ENCODE measurements around the gene SIM2.

SIM2 gene

DNA sequence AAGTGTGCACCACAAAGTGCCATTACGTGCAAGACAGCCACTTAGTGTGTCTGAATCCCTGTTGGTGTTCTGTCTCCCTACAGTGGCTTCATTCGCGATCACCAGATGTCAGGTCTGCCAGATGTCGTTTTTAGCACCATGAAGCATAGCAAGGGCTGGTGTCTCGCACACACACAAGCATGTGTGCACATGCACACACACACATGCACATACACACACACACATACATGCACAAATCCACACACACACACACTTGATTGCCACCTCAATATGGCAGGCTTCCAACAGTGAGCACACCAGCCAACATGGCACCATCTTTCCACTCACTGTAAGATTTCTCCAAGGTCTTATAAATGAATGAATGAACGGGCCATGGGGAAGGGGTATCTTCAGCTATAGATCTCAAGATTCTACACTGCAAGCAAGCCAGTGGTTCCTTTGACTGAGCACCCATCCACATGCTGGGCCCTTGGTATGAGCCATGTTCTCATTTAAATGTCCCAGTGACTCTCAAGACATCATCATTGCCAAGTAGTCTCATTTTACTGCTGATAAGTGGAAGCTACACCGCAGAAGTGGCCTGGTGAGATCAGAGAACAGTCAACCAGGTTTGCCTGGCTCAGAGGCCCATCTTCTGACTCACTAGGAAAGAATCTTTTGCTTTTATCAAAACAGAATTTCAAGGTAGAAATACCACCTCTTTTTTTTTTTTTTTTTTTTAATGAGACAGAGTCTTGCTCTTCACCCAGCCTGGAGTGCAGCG is 84.9 kb downstream of the SIM2 start:
- Mint-ChIP-seq H3K36me3 (peaks cover 10% of the 10 kb centered on the region), H3K4me1 (no peaks in the 10 kb centered on the region), H3K27me3 (no peaks in the 10 kb centered on the region), H3K9me3 (peaks cover 2% of the 10 kb centered on the region), H3K4me3 (no peak overlapping the region), H3K27ac (no peak overlapping the region)
- DNase-seq (ENCODE audit: low spot score in 2 of 2) (no peak), ATAC-seq (ENCODE audit: low read depth) (no peak)

DNA sequence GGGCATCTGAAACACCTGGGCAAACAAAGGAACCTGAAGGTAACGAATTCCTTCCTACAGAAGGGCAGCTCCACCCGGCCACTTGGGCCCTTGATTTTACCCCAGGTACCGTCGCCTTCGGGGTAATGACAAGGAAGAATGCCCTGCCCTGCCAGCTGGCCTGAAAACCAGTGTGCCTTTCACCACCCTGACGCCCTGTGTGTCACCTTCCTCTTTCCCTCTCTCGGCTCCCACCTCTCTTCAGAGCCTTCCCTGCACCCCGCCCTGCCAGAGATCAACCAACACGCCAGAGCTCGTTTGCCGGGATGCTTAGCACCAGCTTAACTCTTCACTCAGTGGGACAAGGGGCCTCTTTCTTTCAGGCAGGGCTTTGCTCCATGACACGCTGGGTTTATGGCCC is 86.0 kb downstream of the SIM2 start:
- DNase-seq (ENCODE audit: low spot score in 2 of 2) (no peak), ATAC-seq (ENCODE audit: low read depth) (no peak)
- Mint-ChIP-seq H3K27me3 (no peaks in the 10 kb centered on the region), H3K36me3 (peaks cover 5% of the 10 kb centered on the region), H3K4me1 (no peaks in the 10 kb centered on the region), H3K9me3 (no peaks in the 10 kb centered on the region), H3K27ac (no peak overlapping the region), H3K4me3 (no peak overlapping the region)

DNA sequence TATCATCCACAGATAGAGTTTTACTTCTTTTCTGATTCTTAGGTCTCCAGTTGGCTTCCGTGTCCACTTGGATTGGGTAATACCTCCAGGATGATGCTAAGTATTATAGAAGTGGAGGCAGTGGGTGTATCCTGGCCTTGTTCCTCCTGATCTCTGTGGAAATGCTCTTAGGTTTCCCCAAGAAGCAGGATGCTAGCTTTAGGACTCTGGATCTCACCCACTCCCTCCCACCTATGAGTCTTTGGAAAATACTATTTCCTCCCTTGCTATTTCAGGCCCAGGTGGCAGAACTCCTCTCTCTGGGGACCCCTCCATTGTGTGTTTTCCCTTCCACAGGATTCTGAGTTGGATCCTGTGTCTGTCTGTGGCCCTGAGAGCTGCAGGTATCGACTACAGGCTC is 86.7 kb downstream of the SIM2 start:
- Mint-ChIP-seq H3K27ac (no peak overlapping the region), H3K9me3 (no peaks in the 10 kb centered on the region)
- no peak for ATAC-seq (ENCODE audit: low read depth)

DNA sequence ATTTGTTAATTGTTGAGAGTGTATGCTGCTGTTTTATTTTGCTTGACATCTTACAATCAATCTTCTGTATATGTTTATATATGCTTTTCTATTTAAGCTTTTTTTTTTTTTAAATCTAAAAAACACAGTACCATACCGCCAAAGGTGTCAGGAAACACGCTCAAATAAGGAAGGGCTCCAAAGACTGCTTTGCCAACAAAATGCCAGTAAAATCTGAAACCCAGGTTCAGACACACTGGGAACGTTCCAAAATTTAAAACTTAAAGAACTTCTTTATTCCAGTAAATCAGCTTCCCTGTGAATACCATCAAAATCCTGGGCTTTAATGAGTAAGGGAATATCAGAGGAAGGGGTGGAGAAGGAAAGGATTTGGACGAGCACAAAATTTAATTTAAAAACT is 87.3 kb downstream of the SIM2 start:
- peaks cover 13% of the 10 kb centered on the region for H3K36me3 Mint-ChIP-seq
- no peaks in the 10 kb centered on the region for H3K9me3 Mint-ChIP-seq
- DNase-seq (ENCODE audit: low spot score in 2 of 2) (no peak), ATAC-seq (ENCODE audit: low read depth) (no peak)
- no peaks in the 10 kb centered on the region for H3K27me3 Mint-ChIP-seq
- H3K4me1 Mint-ChIP-seq: no peaks in the 10 kb centered on the region
- no peak overlapping the region for H3K27ac Mint-ChIP-seq
- H3K4me3 Mint-ChIP-seq: no peak overlapping the region

More for the DNA sequence above, 86.7 kb downstream of the SIM2 start:
- Mint-ChIP-seq H3K4me3 (no peak overlapping the region), H3K27me3 (no peaks in the 10 kb centered on the region), H3K4me1 (no peaks in the 10 kb centered on the region), H3K36me3 (peaks cover 8% of the 10 kb centered on the region)
- no peak for DNase-seq (ENCODE audit: low spot score in 2 of 2)

DNA sequence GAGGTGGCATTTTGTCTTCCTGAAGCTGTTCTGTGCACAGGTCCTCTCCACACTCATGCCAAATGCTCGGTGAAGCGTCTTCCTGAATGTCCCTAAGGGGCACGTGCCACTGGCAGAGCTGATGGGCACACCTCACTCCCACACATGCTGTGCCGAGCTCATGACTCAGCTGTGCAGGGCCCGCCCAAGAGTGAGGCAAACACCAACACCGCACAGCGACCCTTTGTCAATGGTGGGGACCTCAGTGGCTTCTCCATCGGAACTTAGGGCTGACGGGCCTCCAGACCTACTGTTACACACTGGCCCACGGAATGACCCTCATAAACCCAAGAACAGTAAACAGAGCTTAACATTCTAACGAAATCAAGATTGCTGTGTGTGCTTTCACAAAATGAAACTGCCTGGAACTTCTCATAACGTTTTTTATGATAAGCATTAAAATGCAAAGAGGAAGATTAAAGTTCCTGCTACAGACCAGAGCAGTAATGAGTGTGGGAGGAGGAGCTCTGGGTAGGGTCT is 89.3 kb downstream of the SIM2 start:
- H3K36me3 Mint-ChIP-seq: peaks cover 13% of the 10 kb centered on the region
- DNase-seq (ENCODE audit: low spot score in 2 of 2): no peak
- ATAC-seq (ENCODE audit: low read depth): no peak
- H3K27ac Mint-ChIP-seq: no peak overlapping the region
- H3K9me3 Mint-ChIP-seq: no peaks in the 10 kb centered on the region
- H3K4me3 Mint-ChIP-seq: no peak overlapping the region
- H3K4me1 Mint-ChIP-seq: no peaks in the 10 kb centered on the region
- H3K27me3 Mint-ChIP-seq: no peaks in the 10 kb centered on the region

DNA sequence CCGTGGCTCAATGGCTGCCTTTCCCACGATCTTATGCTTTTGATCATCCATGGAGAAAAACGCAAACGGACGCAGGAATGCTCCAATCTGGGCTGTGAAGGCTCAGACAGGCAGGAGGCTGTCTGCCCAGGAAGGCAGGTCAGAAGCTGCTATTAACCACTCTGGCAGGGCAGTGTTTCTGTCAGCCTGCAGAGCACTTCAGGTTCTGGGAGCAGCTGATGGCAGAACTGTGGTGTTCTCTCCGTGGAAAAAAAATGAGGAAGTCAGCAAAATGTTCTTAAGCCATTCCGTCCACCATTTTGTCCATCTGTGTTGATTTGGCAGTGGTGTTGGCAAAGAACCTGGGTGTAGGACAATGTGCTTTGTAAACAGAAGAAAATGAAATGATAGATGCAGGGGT is 91.7 kb downstream of the SIM2 start:
- Mint-ChIP-seq H3K36me3 (peaks cover 25% of the 10 kb centered on the region), H3K9me3 (peaks cover 9% of the 10 kb centered on the region), H3K27me3 (no peaks in the 10 kb centered on the region), H3K4me3 (no peak overlapping the region), H3K27ac (no peak overlapping the region), H3K4me1 (no peaks in the 10 kb centered on the region)
- ATAC-seq (ENCODE audit: low read depth) (no peak), DNase-seq (ENCODE audit: low spot score in 2 of 2) (no peak)

DNA sequence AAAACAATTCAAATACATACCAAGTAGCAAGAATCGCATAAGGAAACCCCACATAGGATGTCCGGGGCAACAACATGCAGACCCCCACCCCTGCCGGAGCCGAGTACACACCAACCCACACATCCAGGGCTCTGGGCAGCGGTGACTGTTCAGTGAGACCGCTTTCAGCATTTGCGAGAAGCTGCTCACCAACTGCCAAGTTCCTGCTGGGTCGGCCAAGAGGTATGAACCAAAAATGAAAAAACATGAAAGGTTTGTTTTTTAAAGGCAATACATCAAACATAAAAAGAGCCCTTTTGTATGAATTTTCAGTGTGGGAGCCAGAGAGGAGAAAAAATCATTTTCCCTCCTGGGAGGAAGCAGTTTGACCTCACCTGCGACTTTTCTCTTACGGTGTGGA is 92.3 kb downstream of the SIM2 start:
- H3K27me3 Mint-ChIP-seq: no peaks in the 10 kb centered on the region
- H3K4me1 Mint-ChIP-seq: no peaks in the 10 kb centered on the region
- H3K4me3 Mint-ChIP-seq: no peak overlapping the region
- DNase-seq (ENCODE audit: low spot score in 2 of 2) (no peak), ATAC-seq (ENCODE audit: low read depth) (no peak)
- H3K27ac Mint-ChIP-seq: no peak overlapping the region
- H3K9me3 Mint-ChIP-seq: peaks cover 9% of the 10 kb centered on the region
- peaks cover 25% of the 10 kb centered on the region for H3K36me3 Mint-ChIP-seq

DNA sequence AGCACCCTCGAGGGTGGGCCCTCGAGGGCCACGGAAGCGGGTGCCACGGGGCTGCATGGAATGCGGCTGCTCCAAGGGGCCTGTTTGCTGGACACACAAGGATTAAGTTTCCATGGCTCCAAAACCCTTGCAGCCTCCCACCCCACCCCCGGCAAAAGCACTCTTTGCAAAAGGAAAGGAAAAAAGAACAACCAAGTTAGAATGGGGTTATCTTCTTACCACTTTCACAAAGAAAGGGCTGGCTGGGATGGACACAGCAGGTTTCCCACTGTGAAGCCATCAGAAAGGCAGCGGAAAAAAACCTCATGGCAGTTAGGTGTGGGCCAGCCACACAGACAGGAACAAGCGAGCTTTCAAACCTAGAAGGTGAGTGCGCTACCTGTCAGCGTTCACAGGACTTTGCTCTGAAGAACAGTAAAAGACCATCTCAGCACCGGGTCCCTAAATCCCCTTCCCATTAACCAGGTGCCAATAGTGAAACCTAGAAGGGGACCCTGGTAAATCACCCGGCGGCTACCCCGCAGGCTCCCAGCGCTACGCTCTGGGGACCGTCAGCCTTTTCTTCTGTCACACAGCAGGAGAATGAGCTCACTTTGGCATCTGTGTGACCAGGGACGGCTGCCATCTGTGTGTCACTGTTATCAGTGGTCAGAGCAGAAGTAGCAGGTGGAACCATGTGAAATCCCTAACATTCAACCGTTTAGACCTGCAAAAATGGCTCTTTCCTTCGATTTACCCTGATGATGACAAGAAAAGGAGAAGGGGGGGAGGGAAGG is 93.0 kb downstream of the SIM2 start:
- H3K4me1 Mint-ChIP-seq: no peaks in the 10 kb centered on the region
- no peaks in the 10 kb centered on the region for H3K27me3 Mint-ChIP-seq
- ATAC-seq (ENCODE audit: low read depth) (no peak), DNase-seq (ENCODE audit: low spot score in 2 of 2) (no peak)
- H3K4me3 Mint-ChIP-seq: no peak overlapping the region
- peaks cover 21% of the 10 kb centered on the region for H3K36me3 Mint-ChIP-seq
- H3K9me3 Mint-ChIP-seq: peaks cover 9% of the 10 kb centered on the region
- H3K27ac Mint-ChIP-seq: no peak overlapping the region

DNA sequence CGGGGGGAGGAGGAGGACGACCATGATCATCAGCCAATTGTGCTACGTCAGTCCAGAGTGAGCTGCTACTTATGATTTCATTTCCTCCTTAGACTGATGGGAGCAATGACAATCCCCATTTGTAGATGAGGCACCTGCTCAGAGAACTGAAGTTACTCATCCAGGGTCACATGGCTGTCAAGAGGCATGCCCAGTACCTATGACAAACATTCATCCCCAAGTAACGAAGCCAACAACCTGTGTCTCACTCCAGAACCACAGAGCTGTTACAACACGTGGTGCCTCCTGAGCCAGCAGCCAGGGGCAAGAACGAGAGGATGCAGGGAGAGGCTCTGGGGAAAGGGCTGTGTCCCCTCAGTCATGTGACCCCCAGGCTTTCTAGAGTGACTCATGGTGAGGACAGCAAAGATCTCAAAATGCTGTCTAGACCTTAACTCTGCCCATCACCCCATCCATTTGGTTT is 93.6 kb downstream of the SIM2 start:
- no peaks in the 10 kb centered on the region for H3K4me1 Mint-ChIP-seq
- H3K9me3 Mint-ChIP-seq: peaks cover 11% of the 10 kb centered on the region
- H3K27ac Mint-ChIP-seq: no peak overlapping the region
- H3K27me3 Mint-ChIP-seq: no peaks in the 10 kb centered on the region
- peaks cover 23% of the 10 kb centered on the region for H3K36me3 Mint-ChIP-seq
- ATAC-seq (ENCODE audit: low read depth): no peak
- no peak overlapping the region for H3K4me3 Mint-ChIP-seq
- no peak for DNase-seq (ENCODE audit: low spot score in 2 of 2)

DNA sequence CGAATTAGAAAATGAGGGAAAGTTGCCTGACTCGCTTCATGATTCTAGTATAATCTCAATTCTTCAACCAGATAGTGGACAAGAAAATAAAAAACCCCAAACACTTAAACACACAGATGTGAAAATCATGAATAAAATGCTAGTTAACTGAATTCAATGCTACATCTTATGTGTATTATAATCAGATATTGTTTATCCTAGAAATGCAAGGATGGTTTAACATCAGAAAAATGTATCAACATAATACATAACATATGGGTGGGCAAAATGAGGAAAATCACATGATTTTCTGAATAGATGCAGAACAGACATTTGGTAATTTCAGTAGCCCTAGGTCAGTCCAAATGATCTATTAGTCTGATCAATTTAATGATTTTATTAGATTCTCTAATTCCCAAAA is 97.2 kb downstream of the SIM2 start:
- no peaks in the 10 kb centered on the region for H3K27me3 Mint-ChIP-seq
- H3K4me3 Mint-ChIP-seq: no peak overlapping the region
- no peaks in the 10 kb centered on the region for H3K4me1 Mint-ChIP-seq
- no peak overlapping the region for H3K27ac Mint-ChIP-seq
- peaks cover 20% of the 10 kb centered on the region for H3K9me3 Mint-ChIP-seq
- DNase-seq (ENCODE audit: low spot score in 2 of 2) (no peak), ATAC-seq (ENCODE audit: low read depth) (no peak)
- peaks cover 35% of the 10 kb centered on the region for H3K36me3 Mint-ChIP-seq

DNA sequence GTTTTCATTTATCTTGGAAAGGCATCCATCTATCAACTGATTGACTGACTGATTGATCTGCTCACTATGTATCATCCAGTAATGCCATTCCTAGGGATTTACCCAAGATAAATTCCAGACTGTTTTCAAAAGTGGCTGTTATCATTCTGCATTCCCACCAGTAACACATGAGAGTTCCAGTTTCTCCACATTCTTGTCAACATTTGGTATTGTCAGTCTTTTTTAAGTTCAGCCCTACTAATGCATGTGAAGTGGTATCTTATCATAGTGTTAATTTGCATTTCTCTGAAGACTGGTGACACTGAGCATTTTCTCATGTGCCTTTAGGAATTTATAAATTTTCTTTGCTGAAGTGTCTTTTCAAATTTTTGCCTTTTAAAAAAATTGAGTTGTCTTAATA is 99.6 kb downstream of the SIM2 start:
- no peak overlapping the region for H3K27ac Mint-ChIP-seq
- ATAC-seq (ENCODE audit: low read depth) (no peak), DNase-seq (ENCODE audit: low spot score in 2 of 2) (no peak)
- H3K36me3 Mint-ChIP-seq: peaks cover 44% of the 10 kb centered on the region
- no peaks in the 10 kb centered on the region for H3K4me1 Mint-ChIP-seq
- no peak overlapping the region for H3K4me3 Mint-ChIP-seq
- peaks cover 20% of the 10 kb centered on the region for H3K9me3 Mint-ChIP-seq
- no peaks in the 10 kb centered on the region for H3K27me3 Mint-ChIP-seq

Measured in memory B cell (primary cell).